ENCODE results near the gene CTR9. TPM values are rescaled to one million over a fixed set of nuclear protein-coding genes. Genes with fewer than 3 reads are reported as not detected.

CTR9 gene
- 23.4 TPM for total RNA-seq

- peak; percentile 94 for ATAC-seq
Observed at GRCh38 chr11:10750838-10751580, at the start of gene CTR9. Gene CTR9 (plus strand): TSS chr11:10751246. CDS start chr11:10751413, 167 bp downstream.

- ATAC-seq: no peak
Observed at GRCh38 chr11:10701982-10702381, 49.1 kb upstream of the CTR9 start.

- no peak for ATAC-seq
Observed at GRCh38 chr11:10708131-10708530, 42.9 kb upstream of the CTR9 start.

- no peak for ATAC-seq
Observed at GRCh38 chr11:10709299-10710086, 41.6 kb upstream of the CTR9 start.

DNA sequence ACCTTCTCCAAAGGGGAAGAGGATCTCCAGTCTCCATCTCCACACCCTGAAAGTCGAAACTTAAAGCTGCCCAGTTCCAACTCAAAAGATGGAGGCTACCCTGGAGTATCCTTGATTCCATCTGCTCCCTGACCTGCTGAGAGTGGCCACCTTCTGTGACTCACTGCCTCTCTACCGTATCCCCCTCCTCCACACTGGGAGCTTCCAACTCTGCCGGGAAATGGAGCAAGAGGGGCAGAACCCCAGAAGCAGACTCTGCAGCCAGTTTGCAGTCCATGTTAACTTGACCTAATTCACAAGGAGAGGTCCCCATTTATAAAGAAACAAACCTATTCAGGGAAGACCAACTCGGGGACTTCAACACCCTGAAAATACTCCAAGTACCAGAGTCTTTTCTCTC is 35.5 kb upstream of the CTR9 start:
- no peak for ATAC-seq

GRCh38 chr11:10716122-10716521 is 34.9 kb upstream of the CTR9 start:
- ATAC-seq: no peak

- ATAC-seq: no peak
Observed at GRCh38 chr11:10716543-10717259, 34.3 kb upstream of the CTR9 start.

DNA sequence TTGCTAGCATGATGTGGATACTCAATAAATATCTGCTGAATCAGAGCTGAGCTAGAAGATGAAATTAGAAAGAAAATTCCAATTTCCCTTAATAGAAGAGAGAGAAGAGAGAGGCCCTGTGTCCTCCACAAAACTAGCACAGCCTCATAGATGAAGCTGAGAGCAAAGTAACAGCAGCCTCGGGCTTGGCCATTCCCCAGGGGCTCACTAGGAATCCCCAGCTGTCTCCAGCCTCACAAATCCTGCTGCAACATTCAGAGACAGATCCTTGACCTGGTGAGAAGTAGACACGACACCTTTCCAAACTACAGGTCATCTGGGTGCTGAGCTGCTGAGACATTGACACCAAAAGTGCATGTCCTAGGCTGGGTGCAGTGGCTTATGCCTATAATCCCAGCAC is 31.4 kb upstream of the CTR9 start:
- no peak for ATAC-seq

GRCh38 chr11:10720881-10721376 is 30.1 kb upstream of the CTR9 start:
- no peak for ATAC-seq

- ATAC-seq: no peak
Observed at GRCh38 chr11:10722307-10722706, 28.7 kb upstream of the CTR9 start.

DNA sequence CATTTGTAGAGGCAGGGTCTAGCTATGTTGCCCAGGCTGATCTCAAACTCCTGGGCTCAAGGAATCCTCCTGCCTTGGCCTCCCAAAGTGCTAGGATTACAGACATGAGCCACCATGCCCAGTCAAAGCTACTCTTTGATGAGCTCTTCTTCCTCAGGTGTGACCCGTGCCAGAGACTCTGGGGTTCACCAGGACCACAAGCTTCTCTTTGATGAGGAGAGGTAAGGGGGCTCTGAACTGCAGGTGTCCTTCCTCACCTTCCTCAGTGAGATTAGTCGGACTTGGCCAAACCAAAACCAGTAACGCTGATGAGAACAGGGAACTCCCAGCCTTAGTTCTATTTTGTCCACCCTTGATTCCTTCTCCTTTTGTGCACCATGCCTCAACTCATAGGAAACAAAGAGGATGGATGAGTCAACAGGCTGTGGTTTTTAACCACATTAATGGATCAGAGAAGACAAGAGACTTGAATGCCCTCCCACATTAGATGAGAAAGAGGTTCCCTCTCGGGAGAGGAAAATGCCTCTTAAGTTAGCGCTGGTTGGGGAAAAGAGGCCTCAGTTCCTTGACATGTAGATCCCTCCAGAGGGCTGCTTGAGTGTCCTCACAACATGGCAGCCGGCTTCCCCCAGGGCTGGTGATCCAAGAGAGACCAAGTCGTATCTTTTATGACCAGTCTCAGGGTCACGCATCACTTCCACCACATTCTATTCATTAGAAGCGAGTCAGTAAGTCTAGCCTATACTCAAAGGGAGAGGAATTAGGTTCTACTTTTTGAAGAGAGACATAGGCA is 25.7 kb upstream of the CTR9 start:
- ATAC-seq: peak; percentile 73

GRCh38 chr11:10725907-10726253 is 25.2 kb upstream of the CTR9 start:
- no peak for ATAC-seq

- no peak for ATAC-seq
Observed at GRCh38 chr11:10727146-10727851, 23.7 kb upstream of the CTR9 start.

DNA sequence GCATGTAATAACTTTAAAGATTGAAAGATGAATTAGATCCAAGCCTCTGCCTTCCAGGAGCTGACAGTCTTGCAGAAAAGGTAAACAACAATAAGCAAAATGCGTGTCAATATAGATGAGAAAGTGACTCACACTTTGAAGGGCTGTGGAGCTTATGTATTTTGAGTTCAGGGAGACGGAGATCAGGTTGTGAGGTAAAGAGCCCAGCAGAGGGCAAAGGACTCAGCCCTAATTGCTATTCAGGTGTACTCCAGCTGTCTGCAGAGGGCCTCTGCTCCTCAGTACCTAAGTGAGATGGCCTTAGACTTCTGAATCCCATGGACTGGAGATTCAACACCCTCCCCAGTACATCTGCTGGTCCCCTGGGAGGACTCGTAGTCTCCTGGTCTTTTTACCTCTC is 22.9 kb upstream of the CTR9 start:
- peak; percentile 18 for ATAC-seq

- no peak for ATAC-seq
Observed at GRCh38 chr11:10728789-10729472, 22.1 kb upstream of the CTR9 start.

- no peak for ATAC-seq
Observed at GRCh38 chr11:10730151-10730550, 20.9 kb upstream of the CTR9 start.

GRCh38 chr11:10731064-10731680 is 19.9 kb upstream of the CTR9 start:
- no peak for ATAC-seq

GRCh38 chr11:10735481-10736475 is 15.3 kb upstream of the CTR9 start:
- ATAC-seq: peak; percentile 100

DNA sequence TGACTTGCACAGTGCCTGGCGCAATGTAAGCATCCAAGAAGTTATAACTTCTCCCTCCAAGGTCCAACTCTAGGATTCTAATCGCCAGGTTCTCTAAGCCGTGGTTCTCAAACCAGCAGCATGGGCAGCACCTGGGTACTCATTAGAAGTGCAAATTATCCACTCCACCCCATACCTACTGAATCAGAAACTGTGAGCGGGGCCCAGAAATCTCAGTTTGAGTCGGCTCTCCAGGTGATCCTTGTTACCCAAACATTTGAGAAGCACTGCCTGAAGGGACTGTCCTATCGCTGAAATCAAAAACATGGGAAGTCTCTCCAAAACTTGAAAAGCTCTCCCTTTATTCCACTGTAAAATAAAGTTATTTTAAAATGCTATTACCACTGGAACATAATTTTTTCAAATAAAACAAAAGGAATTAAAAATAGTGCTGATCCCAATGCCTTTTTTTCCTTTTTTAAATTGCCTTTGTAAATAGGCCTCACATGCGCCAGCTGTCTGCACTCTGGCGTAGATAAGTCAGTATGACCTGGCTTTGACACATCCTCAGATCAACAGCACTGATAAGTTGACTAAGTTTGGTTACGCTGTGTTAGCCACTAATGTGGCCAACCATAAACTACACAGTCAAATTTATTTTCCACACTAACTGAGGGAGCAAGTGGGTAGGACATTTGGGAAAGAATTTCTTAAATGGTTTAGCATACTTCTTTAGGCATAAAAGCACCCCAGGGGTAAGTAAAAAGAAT is 8.4 kb upstream of the CTR9 start:
- no peak for ATAC-seq
